NAMALWA (cell line): ENCODE measurements around the gene TMEM240.
A peak's percentile ranks its signal among the peaks of the same experiment; 100 is the strongest.
"Not testable (repeated sequence)": the region's sequence is repeated elsewhere in the genome, so short reads cannot be mapped to it uniquely, and the experiment has no call there.

Source experiments
- DNase-seq: peaks from one replicate; pipeline ENCODE4 v3.0.0-alpha.2; 2015; ENCODE audit warnings: low spot score

The TMEM240 gene

DNA sequence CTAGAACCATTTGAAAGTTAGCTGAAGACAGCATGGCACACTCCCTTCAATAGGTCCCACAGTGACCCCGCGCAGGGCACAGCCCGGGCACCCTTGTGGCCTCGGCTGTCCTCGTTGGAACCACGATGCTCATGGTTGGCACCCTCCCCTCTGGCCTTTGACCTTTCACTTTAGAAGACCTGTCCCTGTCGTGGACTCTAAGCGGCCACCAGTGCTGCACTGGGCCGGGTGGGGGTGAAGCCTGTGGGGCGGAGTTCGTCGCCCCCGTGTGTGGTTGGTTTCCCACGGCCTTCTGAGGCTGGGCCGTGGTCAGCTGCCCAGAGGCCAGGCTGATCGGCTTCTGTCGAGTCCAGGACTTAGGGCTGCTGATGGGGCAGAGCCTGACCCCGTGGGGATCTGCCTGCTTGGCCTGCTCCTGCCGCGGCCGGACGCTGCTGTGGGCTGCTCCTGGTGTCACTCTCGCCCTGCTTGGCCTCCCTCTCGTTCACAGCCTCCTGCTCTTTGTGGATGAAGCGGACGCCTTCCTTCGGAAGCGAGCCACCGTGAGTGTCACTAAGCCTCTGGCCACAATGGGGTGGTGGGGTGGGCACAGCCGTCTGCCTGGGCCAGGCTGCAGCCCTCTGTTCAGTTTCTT lies 15.6 kb downstream of the TMEM240 start:
- DNase-seq, result not testable (repeated sequence)

DNA sequence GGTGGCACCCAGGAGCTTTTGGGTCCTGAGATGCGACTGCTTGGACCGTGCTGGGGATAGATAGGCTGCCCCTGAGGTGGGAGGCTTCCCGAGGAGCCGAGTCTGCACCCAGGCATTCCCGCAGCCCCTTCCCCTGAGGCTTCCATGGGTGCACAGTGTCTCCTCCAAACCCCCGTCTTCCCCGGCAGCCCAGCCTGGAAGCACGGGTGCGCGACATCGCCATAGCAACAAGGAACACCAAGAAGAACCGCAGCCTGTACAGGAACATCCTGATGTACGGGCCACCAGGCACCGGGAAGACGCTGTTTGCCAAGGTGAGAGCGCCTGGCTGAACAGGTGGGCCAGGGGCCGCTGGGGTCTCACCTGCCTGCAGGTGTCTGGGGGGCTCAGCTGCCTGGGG lies 16.8 kb downstream of the TMEM240 start:
- DNase-seq, result not testable (repeated sequence)

DNA sequence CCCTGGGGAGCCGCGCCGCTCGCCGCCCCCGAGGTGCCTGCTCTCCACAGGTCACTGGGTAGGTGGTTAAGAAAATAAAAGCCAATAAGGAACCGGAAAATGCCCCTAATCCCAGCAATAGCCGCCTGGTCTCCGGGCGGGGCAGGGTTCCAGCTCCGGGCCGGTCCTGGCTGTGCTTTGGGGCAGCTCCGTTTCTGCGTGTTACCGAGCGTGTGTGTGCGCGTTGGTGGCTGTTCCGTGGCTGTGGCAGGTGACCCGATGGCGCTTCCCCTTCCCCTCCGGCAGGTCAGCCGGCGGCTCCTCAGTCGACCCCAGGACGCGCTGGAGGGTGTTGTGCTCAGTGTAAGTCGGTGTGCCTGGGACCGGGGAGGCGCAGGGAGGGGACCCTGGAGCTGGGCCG lies 17.2 kb downstream of the TMEM240 start:
- not testable (repeated sequence) for DNase-seq

DNA sequence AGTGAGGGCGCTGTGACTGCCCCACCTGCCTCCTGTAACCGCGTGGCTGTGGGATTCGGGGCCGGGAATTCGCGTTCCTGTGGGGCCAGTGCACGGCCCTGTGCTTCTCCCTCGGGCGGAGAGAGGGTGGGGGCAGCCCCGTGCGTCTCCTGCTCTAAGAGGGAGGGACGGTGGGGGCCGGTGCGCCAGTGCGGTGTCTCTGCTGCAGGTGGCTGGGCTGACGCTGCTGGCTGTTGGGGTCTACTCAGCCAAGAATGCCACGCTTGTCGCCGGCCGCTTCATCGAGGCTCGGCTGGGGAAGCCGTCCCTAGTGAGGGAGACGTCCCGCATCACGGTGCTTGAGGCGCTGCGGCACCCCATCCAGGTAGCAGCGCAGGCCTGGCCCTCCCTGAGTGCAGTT lies 17.9 kb downstream of the TMEM240 start:
- DNase-seq, result not testable (repeated sequence)

DNA sequence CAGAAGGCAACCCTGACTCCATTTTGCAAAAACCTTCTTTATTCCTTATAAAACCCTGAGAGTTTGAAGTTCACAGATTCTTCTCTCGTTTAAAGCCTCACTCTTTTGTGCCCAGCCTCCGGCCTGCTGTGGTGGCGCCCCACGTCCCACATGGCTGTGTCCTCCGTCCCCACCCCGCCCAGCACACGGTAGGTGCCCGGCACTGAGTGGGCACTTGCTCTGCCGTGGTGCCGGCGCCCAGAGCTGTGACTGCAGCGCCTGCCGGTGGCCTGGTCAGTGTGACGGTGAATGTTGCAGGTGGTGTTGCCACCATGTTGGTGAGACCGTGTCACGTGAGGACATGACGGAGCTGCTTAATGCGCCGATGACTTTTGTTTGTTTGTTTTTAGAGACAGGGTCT lies 19.1 kb downstream of the TMEM240 start:
- no peak for DNase-seq

DNA sequence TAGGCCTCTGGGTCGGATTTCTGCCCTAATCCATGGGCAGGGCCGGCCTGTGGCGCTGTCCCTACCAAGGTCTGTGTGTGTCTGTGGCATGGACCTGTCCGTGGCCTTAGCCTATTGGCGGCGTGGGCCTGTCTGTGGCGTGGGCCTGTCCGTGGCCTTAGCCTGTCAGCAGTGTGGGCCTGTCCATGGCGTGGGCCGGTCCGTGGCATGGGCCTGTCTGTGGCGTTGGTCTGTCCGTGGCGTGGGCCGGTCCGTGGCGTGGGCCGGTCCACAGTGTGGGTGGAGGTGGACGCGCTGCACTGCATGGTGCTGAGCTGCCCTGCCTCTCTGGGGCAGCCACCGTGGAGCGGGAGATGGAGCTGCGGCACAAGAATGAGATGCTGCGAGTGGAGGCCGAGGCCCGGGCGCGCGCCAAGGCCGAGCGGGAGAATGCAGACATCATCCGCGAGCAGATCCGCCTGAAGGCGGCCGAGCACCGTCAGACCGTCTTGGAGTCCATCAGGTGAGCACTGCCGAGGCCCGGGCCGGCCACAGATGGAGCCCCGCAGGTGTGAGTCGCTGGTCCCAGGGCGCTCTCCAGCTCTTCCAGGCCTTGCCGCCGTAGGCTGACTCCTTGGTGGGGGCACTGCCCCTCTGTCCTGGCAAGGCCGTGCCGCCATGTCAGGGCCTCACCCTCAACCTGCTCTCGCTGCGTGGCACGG lies 20.5 kb downstream of the TMEM240 start:
- not testable (repeated sequence) for DNase-seq

DNA sequence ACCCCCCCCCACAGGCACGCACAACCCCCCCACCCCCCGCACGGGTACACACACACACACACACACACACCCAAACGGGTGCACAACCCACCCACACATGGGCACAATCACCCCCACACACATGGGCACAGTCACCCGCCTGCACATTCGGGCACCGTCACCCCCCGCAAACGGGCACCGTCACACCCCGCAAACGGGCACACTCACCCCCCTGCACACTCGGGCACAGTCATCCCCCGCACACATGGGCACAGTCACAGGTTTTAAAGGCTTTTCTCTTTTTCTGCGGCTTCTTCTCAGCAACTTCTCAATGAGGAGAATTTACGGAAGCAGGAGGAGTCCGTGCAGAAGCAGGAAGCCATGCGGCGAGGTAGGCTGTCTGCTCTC lies 21.8 kb downstream of the TMEM240 start:
- not testable (repeated sequence) for DNase-seq

DNA sequence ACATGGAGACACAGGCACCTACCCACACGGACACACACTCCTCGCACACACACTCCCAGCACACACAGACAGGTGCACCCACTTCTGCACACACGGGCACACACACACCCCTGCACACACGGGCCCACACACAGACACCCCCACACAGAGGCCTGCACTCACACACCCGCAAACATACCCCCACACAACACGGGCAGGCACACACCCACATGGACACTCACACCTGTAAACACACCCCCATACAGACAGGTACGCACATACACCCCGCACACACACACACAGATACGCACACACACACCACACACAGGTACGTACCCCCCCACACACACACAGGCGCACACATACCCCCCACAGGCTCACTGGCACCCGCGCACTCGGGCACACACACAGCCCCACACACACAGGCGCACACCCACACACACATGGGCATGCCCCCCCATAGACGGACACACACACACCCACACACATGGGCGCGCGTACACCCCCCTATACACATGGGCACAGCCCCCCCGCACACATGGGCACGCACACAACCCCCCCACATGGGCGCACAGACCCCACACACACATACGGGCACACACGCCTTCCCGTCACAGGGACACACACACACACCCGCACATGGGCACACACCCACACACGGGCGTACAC lies 22.3 kb downstream of the TMEM240 start:
- DNase-seq, result no peak

DNA sequence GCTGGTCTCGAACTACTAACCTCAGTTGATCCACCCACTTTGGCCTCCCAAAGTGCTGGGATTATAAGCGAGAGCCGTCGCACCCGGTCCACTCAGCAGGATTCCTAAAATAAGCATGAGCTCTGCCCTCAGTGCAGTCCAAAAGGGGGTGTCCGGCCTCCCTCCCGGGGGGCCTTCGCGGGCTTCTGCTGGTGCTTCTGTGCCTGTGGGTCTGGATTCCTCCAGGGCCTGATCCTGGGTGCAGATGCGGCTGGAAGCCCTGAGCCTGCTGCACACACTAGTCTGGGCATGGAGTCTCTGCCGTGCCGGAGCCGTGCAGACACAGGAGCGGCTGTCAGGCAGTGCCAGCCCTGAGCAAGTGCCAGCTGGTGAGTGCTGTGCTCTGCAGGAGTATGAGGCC lies 23.5 kb downstream of the TMEM240 start:
- DNase-seq, result not testable (repeated sequence)

DNA sequence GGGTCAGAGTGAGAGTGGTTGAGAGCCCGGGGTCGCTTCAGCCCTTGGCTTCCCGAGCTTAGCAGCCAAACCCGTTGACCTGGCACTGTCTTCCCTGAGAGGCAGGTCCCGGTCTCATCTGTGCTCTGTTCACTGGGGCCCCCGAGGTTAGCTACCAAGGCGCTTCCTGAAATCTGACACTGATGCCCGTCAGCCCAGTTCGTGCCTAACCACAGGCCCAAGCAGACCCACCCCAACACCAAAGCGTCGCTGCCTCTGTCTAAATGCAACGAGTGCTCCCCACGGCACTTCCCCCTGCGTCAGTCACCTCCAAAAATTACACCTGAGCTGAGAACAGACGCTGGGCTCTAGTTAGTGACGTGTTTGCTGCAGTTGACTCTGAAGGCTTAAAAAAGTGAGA lies 26.0 kb downstream of the TMEM240 start:
- not testable (repeated sequence) for DNase-seq

DNA sequence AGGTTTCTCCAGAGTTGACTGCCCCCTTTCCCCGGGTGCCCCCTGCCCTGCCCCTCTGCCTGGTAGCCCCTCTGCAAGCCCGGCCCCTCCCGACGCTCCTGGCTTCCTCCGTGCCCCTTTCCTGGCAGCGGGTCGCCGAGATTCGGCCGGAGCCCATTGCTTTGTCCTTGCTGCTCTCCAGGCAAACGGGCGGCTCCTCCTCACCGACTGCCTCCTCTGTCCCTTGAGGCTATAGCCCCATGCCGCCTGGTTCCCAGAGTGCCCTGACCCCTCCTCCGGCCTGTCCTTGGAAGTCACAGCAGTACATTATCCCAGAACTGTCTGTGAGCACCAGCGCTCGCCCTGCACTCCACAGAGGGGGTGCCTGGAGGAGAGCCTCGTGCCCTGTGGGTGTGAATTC lies 26.7 kb downstream of the TMEM240 start:
- DNase-seq, result not testable (repeated sequence)

DNA sequence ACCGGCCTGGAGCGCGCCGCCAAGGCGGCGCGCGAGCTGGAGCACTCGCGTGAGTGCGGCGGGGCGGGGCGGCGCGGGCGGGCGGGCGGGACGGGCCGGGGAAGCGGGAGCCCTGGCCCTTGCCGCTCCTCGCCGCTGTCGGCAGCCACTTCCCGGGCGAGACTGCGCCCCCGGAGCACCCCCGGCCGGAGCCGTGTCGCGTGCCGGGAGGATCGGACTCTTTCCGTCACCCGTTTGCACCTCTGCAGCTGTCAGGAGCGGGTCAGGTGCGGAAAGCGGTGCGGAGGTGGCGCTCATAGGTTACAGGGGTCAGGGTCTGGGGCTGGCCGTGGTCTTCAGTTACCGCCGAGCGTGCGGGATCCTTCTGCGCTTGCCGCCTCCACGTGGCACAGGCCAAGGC lies 28.0 kb downstream of the TMEM240 start:
- peak; percentile 43 for DNase-seq

DNA sequence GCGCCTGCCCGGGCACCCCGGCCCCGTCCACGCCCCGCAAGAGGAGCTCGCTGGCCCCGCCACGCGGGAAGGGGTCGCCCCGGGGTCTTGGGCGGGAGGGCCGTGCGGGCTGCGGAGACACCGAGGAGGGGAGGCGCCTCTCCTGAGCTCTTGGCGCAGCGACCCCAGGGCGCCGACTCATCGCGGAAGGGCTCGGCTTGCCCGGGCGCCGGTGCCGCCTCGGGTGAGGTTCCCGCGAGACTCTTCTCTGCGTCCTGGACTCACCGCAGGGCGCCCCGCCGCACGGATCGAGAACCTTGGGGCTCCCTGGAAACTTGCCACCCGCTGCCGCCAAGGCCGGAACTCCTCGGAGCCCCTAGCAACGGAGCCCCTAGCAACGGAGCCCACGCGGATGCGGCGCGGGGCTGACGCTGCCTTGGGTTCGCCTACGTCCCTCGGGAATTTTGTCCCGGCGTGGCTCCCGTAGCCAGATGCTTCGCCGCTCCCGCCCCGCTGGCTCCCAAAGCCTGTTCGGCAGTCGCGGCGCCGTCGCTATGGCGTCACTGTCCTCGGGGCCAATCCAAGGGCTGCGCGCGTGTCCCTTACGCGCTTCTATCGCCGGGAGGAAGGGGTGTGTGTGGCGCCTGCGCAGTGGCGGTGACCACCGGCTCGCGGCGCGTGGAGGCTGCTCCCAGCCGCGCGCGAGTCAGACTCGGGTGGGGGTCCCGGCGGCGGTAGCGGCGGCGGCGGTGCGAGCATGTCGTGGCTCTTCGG lies 28.7 kb downstream of the TMEM240 start, which contains the start of gene ATAD3A:
Gene ATAD3A, plus strand, starts transcription at position 630 of the 753 bp plus-strand sequence. Its CDS starts 107 bp downstream, at position 737.
- peak; percentile 98 for DNase-seq

DNA sequence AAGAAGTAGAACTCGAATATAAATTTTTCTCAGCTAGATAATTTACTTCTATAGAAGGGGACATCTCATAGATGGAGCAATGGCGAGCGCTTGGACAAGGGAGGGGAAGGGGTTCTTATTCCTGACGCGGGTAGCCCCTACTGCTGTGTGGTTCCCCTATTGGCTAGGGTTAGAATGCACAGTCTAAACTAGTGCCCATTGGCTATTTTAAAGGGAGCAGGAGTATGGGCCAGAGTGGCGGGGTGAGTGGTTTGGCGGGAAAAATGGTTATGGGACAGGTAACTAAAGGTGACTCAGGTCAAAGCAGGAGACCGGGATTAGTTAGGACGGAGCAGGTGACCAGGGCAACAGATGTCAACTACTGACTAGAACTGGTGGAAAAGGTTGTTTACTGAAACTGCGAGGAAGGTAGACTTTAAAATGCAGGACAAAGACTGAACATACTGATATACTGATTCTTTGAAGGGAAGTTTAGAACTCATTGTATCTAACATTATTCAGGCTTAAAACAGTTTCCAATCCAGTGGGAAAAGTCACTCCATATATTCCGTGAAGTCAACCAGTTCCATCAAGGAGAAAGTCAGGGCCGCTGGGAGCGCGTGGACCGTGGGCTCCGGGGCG lies 29.4 kb downstream of the TMEM240 start:
- peak; percentile 73 for DNase-seq

DNA sequence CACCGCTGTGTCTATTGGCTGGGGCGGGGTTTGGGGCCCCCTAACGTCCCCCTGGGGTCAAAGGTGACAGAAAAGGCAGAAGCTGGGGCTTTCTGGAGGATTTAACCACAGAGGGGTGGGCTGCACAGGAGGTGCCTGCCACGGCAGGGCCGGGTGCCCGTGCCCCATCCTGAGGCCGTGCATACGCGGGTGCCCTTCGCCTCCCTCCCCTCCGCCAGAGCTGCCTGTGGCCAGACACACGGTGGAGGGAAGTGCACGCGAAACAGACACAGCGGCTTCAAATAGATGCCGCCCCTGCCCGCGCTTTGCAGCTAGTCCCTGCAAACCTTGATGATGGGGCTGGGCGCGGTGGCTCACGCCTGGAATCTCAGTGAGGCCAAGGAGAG lies 31.0 kb downstream of the TMEM240 start:
- DNase-seq, result not testable (repeated sequence)

DNA sequence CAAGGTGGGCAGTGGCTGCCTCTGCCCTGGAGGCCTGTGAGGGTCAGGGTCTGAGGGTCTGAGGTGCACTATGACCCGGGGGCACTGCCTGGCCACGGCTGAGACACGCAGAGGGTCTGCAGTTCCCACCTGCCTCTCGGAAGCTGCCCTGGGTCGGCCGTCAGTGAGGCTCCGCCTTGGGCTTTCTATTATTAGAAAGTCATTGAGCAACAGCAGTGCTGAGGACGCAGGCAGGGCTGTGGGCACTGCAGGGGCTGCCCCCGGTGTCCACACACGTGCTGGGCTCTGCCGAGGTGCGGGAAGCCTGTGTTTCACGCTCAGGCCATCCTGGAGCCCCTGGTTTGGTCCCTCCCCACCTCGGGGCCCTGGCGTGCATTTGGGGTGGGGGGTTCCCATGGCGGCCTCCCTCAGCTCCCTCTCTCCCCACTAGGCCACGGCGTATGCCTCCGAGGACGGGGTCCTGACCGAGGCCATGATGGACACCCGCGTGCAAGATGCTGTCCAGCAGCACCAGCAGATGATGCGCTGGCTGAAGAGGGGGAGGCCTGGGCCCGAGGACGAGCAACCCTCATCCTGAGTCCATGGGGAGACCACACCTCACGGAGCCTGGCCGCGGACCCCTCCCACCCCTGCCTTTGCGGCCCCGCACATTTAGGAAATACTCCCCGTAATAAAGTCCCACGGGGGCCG lies 31.5 kb downstream of the TMEM240 start:
- not testable (repeated sequence) for DNase-seq

DNA sequence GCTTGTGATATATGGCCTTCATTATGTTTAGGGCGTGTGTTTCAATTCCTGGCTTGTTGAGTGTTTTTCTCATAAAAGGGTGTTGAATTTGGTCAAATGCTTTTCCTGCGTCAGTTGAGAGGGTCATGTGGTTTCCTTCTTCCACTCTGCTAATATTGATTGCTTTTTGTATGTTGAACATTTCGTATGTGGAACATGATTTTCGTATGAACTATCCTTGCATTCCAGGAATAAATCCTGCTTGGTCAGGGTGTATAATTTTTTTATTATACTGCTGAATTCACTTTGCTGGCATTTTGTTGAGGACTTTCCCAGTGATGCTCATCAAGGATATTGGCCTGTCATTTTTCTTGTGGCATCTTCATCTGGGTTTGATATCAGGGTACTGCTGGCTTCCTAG lies 33.1 kb downstream of the TMEM240 start:
- no peak for DNase-seq

DNA sequence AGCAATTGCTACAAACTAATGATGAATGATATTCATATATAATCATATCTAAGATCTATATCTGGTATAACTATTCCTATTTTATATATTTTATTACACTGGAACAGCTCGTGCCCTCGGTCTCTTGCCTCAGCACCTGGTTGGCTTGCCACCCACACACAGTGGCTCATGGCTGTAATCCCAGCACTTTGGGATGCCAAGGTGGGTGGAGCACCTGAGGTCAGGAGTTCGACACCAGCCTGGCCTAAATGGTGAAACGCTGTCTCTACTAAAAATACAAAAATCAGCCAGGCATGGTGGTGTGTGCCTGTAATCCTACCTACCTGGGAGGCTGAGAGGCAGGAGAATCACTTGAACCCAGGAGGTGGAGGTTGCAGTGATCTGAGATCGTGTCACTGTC lies 34.6 kb downstream of the TMEM240 start:
- DNase-seq, result not testable (repeated sequence)

DNA sequence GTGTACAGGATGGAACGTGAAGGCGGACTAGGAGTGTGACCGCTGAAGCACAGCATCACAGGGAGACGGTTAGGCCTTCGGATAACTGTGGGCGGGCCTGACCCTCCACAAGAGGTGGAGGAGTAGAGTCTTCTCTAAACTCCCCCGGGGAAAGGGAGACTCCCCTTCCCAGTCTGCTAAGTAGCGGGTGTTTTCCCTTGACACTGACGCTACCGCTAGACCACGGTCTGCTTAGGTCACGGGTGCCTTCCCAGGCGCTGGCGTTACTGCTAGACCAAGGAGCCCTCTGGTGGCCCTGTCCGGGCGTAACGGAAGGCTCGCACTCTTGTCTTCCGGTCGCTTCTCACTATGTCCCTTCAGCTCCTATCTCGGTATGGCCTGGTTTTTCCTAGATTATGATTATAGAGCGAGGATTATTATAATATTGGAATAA lies 35.0 kb downstream of the TMEM240 start:
- DNase-seq, result not testable (repeated sequence)

DNA sequence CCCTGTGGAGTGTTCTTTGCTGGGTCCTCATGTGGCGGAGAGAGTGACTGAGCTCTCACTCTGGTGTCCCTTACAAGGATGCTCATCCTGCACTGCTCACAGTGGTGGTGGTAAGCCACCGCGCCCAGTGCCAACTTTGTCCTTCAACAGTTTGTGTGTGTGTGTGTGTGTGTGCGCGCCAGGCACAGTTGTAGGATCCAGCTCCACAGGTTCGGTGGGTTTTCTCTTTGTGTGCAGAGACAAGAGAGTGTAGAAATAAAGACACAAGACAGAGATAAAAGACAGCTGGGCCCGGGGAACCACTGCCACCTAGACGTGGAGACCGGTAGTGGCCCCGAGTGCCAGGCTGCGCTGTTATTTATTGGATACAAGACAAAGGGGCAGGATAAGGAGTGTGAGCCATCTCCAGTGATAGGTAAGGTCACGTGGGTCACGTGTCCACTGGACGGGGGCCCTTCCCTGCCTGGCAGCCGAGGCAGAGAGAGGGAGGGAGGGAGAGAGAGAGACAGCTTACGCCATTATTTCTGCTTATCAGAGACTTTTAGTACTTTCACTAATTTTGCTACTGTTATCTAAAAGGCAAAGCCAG lies 35.6 kb downstream of the TMEM240 start:
- peak; percentile 75 for DNase-seq

DNA sequence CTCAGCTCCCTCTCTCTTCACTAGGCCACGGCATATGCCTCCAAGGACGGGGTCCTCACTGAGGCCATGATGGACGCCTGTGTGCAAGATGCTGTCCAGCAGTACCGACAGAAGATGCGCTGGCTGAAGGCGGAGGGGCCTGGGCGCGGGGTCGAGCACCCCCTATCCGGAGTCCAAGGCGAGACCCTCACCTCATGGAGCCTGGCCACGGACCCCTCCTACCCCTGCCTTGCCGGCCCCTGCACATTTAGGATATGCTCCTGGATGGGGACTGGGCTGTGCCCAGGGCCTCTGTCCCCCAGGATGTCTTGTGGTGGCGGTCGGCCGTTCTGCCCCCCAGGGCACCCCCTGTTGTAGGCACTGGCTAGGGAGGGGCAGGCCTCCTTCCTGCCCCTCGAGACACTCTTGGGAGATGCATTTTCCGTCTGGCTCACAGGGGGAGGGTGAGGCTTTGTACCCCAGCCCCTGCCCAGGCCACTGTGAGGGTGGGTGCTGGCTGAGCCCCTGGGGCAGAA lies 44.9 kb downstream of the TMEM240 start:
- not testable (repeated sequence) for DNase-seq
